GM23338 (cell line): ENCODE measurements around the gene ZNF628. TPM values are rescaled to one million over a fixed set of nuclear protein-coding genes. Genes with fewer than 3 reads are reported as not detected.

Source experiments
- ATAC-seq: fragments of 200-7000 bp; cut with Tn5 transposase; 3 replicates; pipeline ENCODE4 v1.9.1; 2020
- DNase-seq: peaks from one replicate; pipeline ENCODE4 v3.0.0-alpha.2; 2015; ENCODE audit warnings: low spot score
- H2AFZ ChIP-seq: fragments of 200-600 bp; sonication (generic); 2 replicates; pipeline ENCODE4 v1.8.0; 2016; ENCODE audit warnings: antibody characterized with exemption, mild to moderate bottlenecking, moderate library complexity
- H3F3A ChIP-seq: fragments of 200-600 bp; sonication (generic); replicated peaks from 2 replicates; pipeline ENCODE4 v1.8.0; 2017; ENCODE audit warnings: antibody characterized with exemption, mixed run types, low read depth
- H3K27ac ChIP-seq: fragments of 200-600 bp; sonication (generic); 2 replicates; pipeline ENCODE4 v1.6.1; 2016; ENCODE audit warnings: low read depth
- H3K27me3 ChIP-seq: fragments of 200-600 bp; sonication (generic); 2 replicates; pipeline ENCODE4 v1.8.0; 2016; ENCODE audit warnings: mild to moderate bottlenecking, mixed run types, moderate library complexity; ENCODE audit not compliant: insufficient read depth
- H3K36me3 ChIP-seq: fragments of 200-600 bp; sonication (generic); 2 replicates; pipeline ENCODE4 v1.8.0; 2016; ENCODE audit warnings: mild to moderate bottlenecking; ENCODE audit not compliant: insufficient read depth
- H3K4me1 ChIP-seq: fragments of 200-600 bp; sonication (generic); 2 replicates; pipeline ENCODE4 v1.8.0; 2016; ENCODE audit warnings: mild to moderate bottlenecking, moderate library complexity; ENCODE audit not compliant: insufficient read depth
- H3K4me2 ChIP-seq: fragments of 200-600 bp; sonication (generic); 2 replicates; pipeline ENCODE4 v1.7.1; 2017; ENCODE audit warnings: mixed run types
- H3K4me3 ChIP-seq: fragments of 200-600 bp; sonication (generic); 2 replicates; pipeline ENCODE4 v1.6.1; 2016; ENCODE audit warnings: mixed run types
- H3K79me2 ChIP-seq: fragments of 200-600 bp; sonication (generic); replicated peaks from 2 replicates; pipeline ENCODE4 v1.8.0; 2017; ENCODE audit warnings: mild to moderate bottlenecking; ENCODE audit not compliant: insufficient read depth
- H3K9me2 ChIP-seq: fragments of 200-600 bp; sonication (generic); 2 replicates; pipeline ENCODE4 v1.8.0; 2017; ENCODE audit not compliant: insufficient read depth
- H4K20me1 ChIP-seq: fragments of 200-600 bp; sonication (generic); replicated peaks from 2 replicates; pipeline ENCODE4 v1.8.0; 2017; ENCODE audit warnings: mild to moderate bottlenecking; ENCODE audit not compliant: insufficient read depth
- H3K27ac Mint-ChIP-seq: 2 replicates; pipeline ENCODE4 v1.8.0; 2020; ENCODE audit warnings: inconsistent platforms, mild to moderate bottlenecking, moderate library complexity, mixed read lengths
- H3K27me3 Mint-ChIP-seq: 3 replicates; pipeline ENCODE4 v1.8.0; 2022; ENCODE audit warnings: low read depth, mild to moderate bottlenecking, moderate library complexity, mixed read lengths, inconsistent platforms; ENCODE audit not compliant: insufficient read depth, poor library complexity
- H3K36me3 Mint-ChIP-seq: 3 replicates; pipeline ENCODE4 v1.8.0; 2021; ENCODE audit warnings: low read depth, mild to moderate bottlenecking, inconsistent platforms, moderate library complexity, mixed read lengths
- H3K4me1 Mint-ChIP-seq: 3 replicates; pipeline ENCODE4 v1.8.0; 2020; ENCODE audit warnings: mild to moderate bottlenecking, inconsistent platforms, mixed read lengths
- H3K4me3 Mint-ChIP-seq: 3 replicates; pipeline ENCODE4 v1.8.0; 2021; ENCODE audit warnings: moderate library complexity, mild to moderate bottlenecking, inconsistent platforms, mixed read lengths
- H3K9me3 Mint-ChIP-seq: 3 replicates; pipeline ENCODE4 v1.8.0; 2020; ENCODE audit warnings: moderate library complexity, mild to moderate bottlenecking, inconsistent platforms, mixed read lengths
- CREB1 ChIP-seq: fragments of 250-450 bp; sonication (Bioruptor Pico); IDR thresholded peaks from 2 replicates; pipeline ENCODE4 v1.5.0; 2020; ENCODE audit warnings: low read depth, mild to moderate bottlenecking, moderate library complexity
- CTCF ChIP-seq, 2 experiments: fragments of 200-600 bp in 1 of 2; sonication (generic) in 1 of 2; conservative IDR thresholded peaks; 2 replicates each; pipeline versions ENCODE4 v1.5.1 to v1.6.1; 2016 to 2017; ENCODE audit warnings: antibody characterized with exemption in 2 of 2, low read depth in 2 of 2, mild to moderate bottlenecking in 2 of 2, moderate library complexity in 1 of 2
- ETS1 ChIP-seq: IDR thresholded peaks from 2 replicates; pipeline ENCODE4 v1.6.1; 2016; ENCODE audit warnings: antibody characterized with exemption
- EZH2 ChIP-seq: fragments of 200-600 bp; sonication (generic); IDR thresholded peaks from one replicate; pipeline ENCODE4 v1.8.0; 2017; ENCODE audit warnings: antibody characterized with exemption, mild to moderate bottlenecking, low read depth; ENCODE audit not compliant: unreplicated experiment
- EZH2phosphoT487 ChIP-seq: fragments of 200-600 bp; sonication (generic); IDR thresholded peaks from one replicate; pipeline ENCODE4 v1.8.1; 2018; ENCODE audit warnings: antibody characterized with exemption; ENCODE audit not compliant: unreplicated experiment
- JUNB ChIP-seq: IDR thresholded peaks from one replicate; pipeline ENCODE4 v1.6.1; 2016; ENCODE audit warnings: antibody characterized with exemption; ENCODE audit not compliant: unreplicated experiment
- NANOG ChIP-seq: IDR thresholded peaks from 2 replicates; pipeline ENCODE4 v1.6.1; 2016; ENCODE audit warnings: antibody characterized with exemption, borderline replicate concordance
- POLR2AphosphoS5 ChIP-seq: IDR thresholded peaks from 2 replicates; pipeline ENCODE4 v1.6.1; 2016; ENCODE audit warnings: antibody characterized with exemption, low read depth
- REST ChIP-seq: IDR thresholded peaks from one replicate; pipeline ENCODE4 v1.6.1; 2018; ENCODE audit warnings: antibody characterized with exemption; ENCODE audit not compliant: unreplicated experiment
- STAT1 ChIP-seq: IDR thresholded peaks from one replicate; pipeline ENCODE4 v1.6.1; 2016; ENCODE audit warnings: antibody characterized with exemption; ENCODE audit not compliant: unreplicated experiment
- ZNF114 ChIP-seq: fragments of 250-450 bp; sonication (Bioruptor Pico); IDR thresholded peaks from 2 replicates; pipeline ENCODE4 v1.5.0; 2020; ENCODE audit warnings: mild to moderate bottlenecking, moderate library complexity
- ZNF331 ChIP-seq: fragments of 250-450 bp; sonication (Bioruptor Pico); IDR thresholded peaks from 2 replicates; pipeline ENCODE4 v1.5.0; 2020; ENCODE audit warnings: low read depth, mild to moderate bottlenecking, moderate library complexity
- ZNF462 ChIP-seq: fragments of 250-450 bp; sonication (Bioruptor Pico); IDR thresholded peaks from 2 replicates; pipeline ENCODE4 v1.5.0; 2020; ENCODE audit warnings: mild to moderate bottlenecking, moderate library complexity
- polyA plus RNA-seq: library from polyadenylated mRNA; unstranded; fragments of >200 nt; fragmentation: Nextera tagmentation; extraction: Ambion mirVana; gene quantifications from 2 replicates; pipeline ENCODE4 v1.2.1, GENCODE V29; 2016
- total RNA-seq: library from RNA; depleted of rRNA; stranded (reverse); fragments of >200 nt; shearing (Covaris generic); gene quantifications from 2 replicates; pipeline ENCODE4 v1.2.3, GENCODE V29; 2014

Gene ZNF628
- total and polyA plus RNA-seq, 2 experiments from 2014 or later, result 4.9 to 10.7 TPM

GRCh38 chr19:55503502-55504251, 27.3 kb downstream of the ZNF628 start:
- ATAC-seq (peak; percentile 97), DNase-seq (peak; percentile 95)
- Histone ChIP-seq H3K4me2 (peak overlapping the region; percentile 37; the same call in 1 of the 2 replicates), H3F3A (no peaks in the 10 kb centered on the region), H3K27ac (no peak overlapping the region), H2AFZ (peak overlapping the region; percentile 96; the same call in 1 of the 2 replicates), H3K27me3 (peaks cover 32% of the 10 kb centered on the region), H4K20me1 (no peaks in the 10 kb centered on the region), H3K9me2 (no peaks in the 10 kb centered on the region), H3K79me2 (no peaks in the 10 kb centered on the region), H3K4me1 (no peaks in the 10 kb centered on the region), H3K4me3 (peak overlapping the region; percentile 24; the same call in 1 of the 2 replicates), H3K36me3 (no peaks in the 10 kb centered on the region)
- Mint-ChIP-seq H3K4me3 (peak overlapping the region; percentile 39), H3K36me3 (peaks cover 15% of the 10 kb centered on the region), H3K27me3 (peaks cover 41% of the 10 kb centered on the region), H3K9me3 (peaks cover 21% of the 10 kb centered on the region), H3K4me1 (no peaks in the 10 kb centered on the region), H3K27ac (no peak overlapping the region)
- TF ChIP-seq STAT1, result no peak
- no peak for TF ChIP-seq ZNF331 (CRISPR knock-in tag)
- peak; percentile 89 to 99 for TF ChIP-seq CTCF (conservative IDR thresholded peaks at IDR 0.05; ENCODE audit: low read depth in 2 of 2)
- TF ChIP-seq EZH2phosphoT487, result no peak
- no peak for TF ChIP-seq ZNF114 (CRISPR knock-in tag)
- no peak for TF ChIP-seq ETS1
- no peak for TF ChIP-seq JUNB
- peak; percentile 99 for TF ChIP-seq CREB1 (CRISPR knock-in tag)
- TF ChIP-seq NANOG, result no peak
- no peak for TF ChIP-seq REST
- no peak for TF ChIP-seq EZH2
- TF ChIP-seq ZNF462, result no peak
- TF ChIP-seq POLR2AphosphoS5, result no peak
